Left renal pelvis (tissue), 4 donors: Measurements from ENCODE around the gene SPPL2B. TPM values are rescaled to one million over a fixed set of nuclear protein-coding genes. Genes with fewer than 3 reads are reported as not detected.

Experiments
- DNase-seq, 4 donors: peaks; one replicate each; pipeline ENCODE4 v3.0.0-alpha.2; 2013; ENCODE audit warnings: low read depth in 4 of 4, low spot score in 3 of 4
- polyA plus RNA-seq, 4 donors: library from polyadenylated mRNA; unstranded; fragments of 120-200 nt; gene quantifications; one replicate each; pipeline ENCODE4 v1.2.1, GENCODE V29; 2013; ENCODE audit not compliant: insufficient read length in 4 of 4

The SPPL2B gene
- polyA plus RNA-seq, 4 donors = 41.3 to 128 (median 56.7) TPM

- DNase-seq = no peak
Observed at GRCh38 chr19:2399582-2399981, 71.1 kb downstream of the SPPL2B start.

Other genes with a start within 250 kb of the SPPL2B start
- 10 to 100 TPM; 21.4 to 29.1 (median 25.2) TPM for gene MOB3A, start 232.4 kb upstream of the SPPL2B start, polyA plus RNA-seq
- 10 to 100 TPM in 1 of 4 donors, 1 to 10 TPM in 3; 5.9 to 11.0 (median 6.9) TPM for gene IZUMO4, start 231.8 kb upstream of the SPPL2B start, polyA plus RNA-seq
- gene AP3D1, start 177.1 kb upstream of the SPPL2B start, polyA plus RNA-seq = 100 to 1,000 TPM in 2 of 4 donors, 10 to 100 TPM in 2; 80.3 to 113 (median 98.6) TPM
- 10 to 100 TPM; 18.2 to 38.0 (median 26.6) TPM for gene DOT1L, start 164.8 kb upstream of the SPPL2B start, polyA plus RNA-seq
- gene PLEKHJ1, start 92.4 kb upstream of the SPPL2B start, polyA plus RNA-seq = 10 to 100 TPM; 53.6 to 86.5 (median 56.1) TPM
- gene SF3A2, start 91.9 kb upstream of the SPPL2B start, polyA plus RNA-seq = 10 to 100 TPM; 67.6 to 94.0 (median 72.6) TPM
- gene AMH, start 79.4 kb upstream of the SPPL2B start, polyA plus RNA-seq = 1 to 10 TPM; 2.2 to 3.2 (median 2.8) TPM
- 1 to 10 TPM in 1 of 4 donors, under 1 TPM in 3; 0.34 to 1.5 (median 0.47) TPM for gene JSRP1, start 72.3 kb upstream of the SPPL2B start, polyA plus RNA-seq
- under 1 TPM in 3 of 4 donors, not detected in 1; 0.07 to 0.14 (median 0.11) TPM for gene PEAK3, start 46.5 kb upstream of the SPPL2B start, polyA plus RNA-seq
- gene LINGO3, start 20.5 kb upstream of the SPPL2B start, polyA plus RNA-seq = under 1 TPM in 2 of 4 donors, not detected in 2; 0.13 to 0.14 TPM
- gene LSM7, start 98 bp upstream of the SPPL2B start, polyA plus RNA-seq = 100 to 1,000 TPM in 1 of 4 donors, 10 to 100 TPM in 3; 72.9 to 105 (median 80.2) TPM
- under 1 TPM; 0.13 to 0.49 (median 0.31) TPM for gene TMPRSS9, start 31.6 kb downstream of the SPPL2B start, polyA plus RNA-seq
- 100 to 1,000 TPM in 1 of 4 donors, 10 to 100 TPM in 3; 58.0 to 108 (median 62.2) TPM for gene TIMM13, start 98.9 kb downstream of the SPPL2B start, polyA plus RNA-seq
- gene LMNB2, start 128.3 kb downstream of the SPPL2B start, polyA plus RNA-seq = 10 to 100 TPM; 57.6 to 73.3 (median 62.0) TPM
- 100 to 1,000 TPM in 1 of 4 donors, 10 to 100 TPM in 2, 1 to 10 TPM in 1; 9.2 to 144 (median 12.3) TPM for gene GADD45B, start 147.4 kb downstream of the SPPL2B start, polyA plus RNA-seq